T-helper 22 cell (primary cell): Measurements from ENCODE around the gene DESI1.
"Not testable (repeated sequence)": the region's sequence is repeated elsewhere in the genome, so short reads cannot be mapped to it uniquely, and the experiment has no call there.

Experiments used
- DNase-seq: peaks from one replicate; pipeline ENCODE4 v3.0.0-alpha.2; 2020; ENCODE audit warnings: low read depth

The DESI1 gene

GRCh38 chr22:41620589-41621098 lies at the start of gene DESI1:
TSS of gene DESI1 (minus strand) at chr22:41621043. CDS start at chr22:41620839, 204 bp downstream.
- DNase-seq = no peak

- DNase-seq = no peak
Measured at GRCh38 chr22:41668971-41669911, 48.4 kb upstream of the DESI1 start.

GRCh38 chr22:41664951-41665350 lies 44.1 kb upstream of the DESI1 start:
- no peak for DNase-seq

- no peak for DNase-seq
Measured at GRCh38 chr22:41664490-41664889, 43.6 kb upstream of the DESI1 start.

GRCh38 chr22:41663594-41663993 lies 42.8 kb upstream of the DESI1 start:
- not testable (repeated sequence) for DNase-seq

GRCh38 chr22:41661713-41662112 lies 40.9 kb upstream of the DESI1 start:
- no peak for DNase-seq

- DNase-seq = no peak
Measured at GRCh38 chr22:41661088-41661487, 40.2 kb upstream of the DESI1 start.

GRCh38 chr22:41660416-41660815 lies 39.6 kb upstream of the DESI1 start:
- DNase-seq = no peak

- no peak for DNase-seq
Measured at GRCh38 chr22:41659941-41660340, 39.1 kb upstream of the DESI1 start.

- no peak for DNase-seq
Measured at GRCh38 chr22:41658869-41659268, 38.0 kb upstream of the DESI1 start.

GRCh38 chr22:41657709-41658108 lies 36.9 kb upstream of the DESI1 start:
- no peak for DNase-seq

GRCh38 chr22:41656556-41656955 lies 35.7 kb upstream of the DESI1 start:
- no peak for DNase-seq

- DNase-seq = no peak
Measured at GRCh38 chr22:41654322-41654721, 33.5 kb upstream of the DESI1 start.

- no peak for DNase-seq
Measured at GRCh38 chr22:41650821-41651220, 30.0 kb upstream of the DESI1 start.

GRCh38 chr22:41650229-41650628 lies 29.4 kb upstream of the DESI1 start:
- no peak for DNase-seq

GRCh38 chr22:41648432-41648831 lies 27.6 kb upstream of the DESI1 start:
- DNase-seq = no peak

GRCh38 chr22:41647771-41648170 lies 26.9 kb upstream of the DESI1 start:
- no peak for DNase-seq

- no peak for DNase-seq
Measured at GRCh38 chr22:41642331-41643110, 21.7 kb upstream of the DESI1 start.

GRCh38 chr22:41641854-41642253 lies 21.0 kb upstream of the DESI1 start:
- no peak for DNase-seq

GRCh38 chr22:41638748-41639147 lies 17.9 kb upstream of the DESI1 start:
- DNase-seq = no peak

GRCh38 chr22:41638124-41638523 lies 17.3 kb upstream of the DESI1 start:
- no peak for DNase-seq

GRCh38 chr22:41637623-41638022 lies 16.8 kb upstream of the DESI1 start:
- not testable (repeated sequence) for DNase-seq

- no peak for DNase-seq
Measured at GRCh38 chr22:41636467-41636866, 15.6 kb upstream of the DESI1 start.
